GM21367 (cell line): ENCODE measurements around the gene FHDC1.
A peak's percentile ranks its signal among the peaks of the same experiment; 100 is the strongest.

ENCODE experiments used
- ATAC-seq: cut with Tn5 transposase; IDR thresholded peaks from one replicate; pipeline ENCODE4 v1.9.1; 2021; ENCODE audit not compliant: unreplicated experiment

The FHDC1 gene

DNA sequence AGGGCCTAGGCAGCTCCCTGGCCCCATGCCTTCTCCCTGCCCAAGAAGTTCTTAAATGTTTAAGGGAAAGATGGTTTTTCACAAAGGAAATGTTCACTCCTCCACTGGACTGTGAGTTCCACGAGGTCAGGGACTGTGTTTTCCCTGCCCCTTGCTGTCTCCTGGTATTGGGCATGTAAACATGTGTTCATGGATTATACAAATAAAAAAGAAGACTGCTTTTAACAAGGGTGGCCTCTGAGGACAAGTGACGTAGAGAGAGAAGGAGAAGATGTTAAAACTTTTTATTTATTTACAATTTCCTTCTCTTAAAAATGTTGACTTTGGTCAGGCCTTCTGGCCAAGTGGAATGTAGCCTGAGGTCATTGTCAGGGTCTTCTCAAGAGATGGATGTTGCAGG, 66.0 kb downstream of the FHDC1 start:
- no peak for ATAC-seq

DNA sequence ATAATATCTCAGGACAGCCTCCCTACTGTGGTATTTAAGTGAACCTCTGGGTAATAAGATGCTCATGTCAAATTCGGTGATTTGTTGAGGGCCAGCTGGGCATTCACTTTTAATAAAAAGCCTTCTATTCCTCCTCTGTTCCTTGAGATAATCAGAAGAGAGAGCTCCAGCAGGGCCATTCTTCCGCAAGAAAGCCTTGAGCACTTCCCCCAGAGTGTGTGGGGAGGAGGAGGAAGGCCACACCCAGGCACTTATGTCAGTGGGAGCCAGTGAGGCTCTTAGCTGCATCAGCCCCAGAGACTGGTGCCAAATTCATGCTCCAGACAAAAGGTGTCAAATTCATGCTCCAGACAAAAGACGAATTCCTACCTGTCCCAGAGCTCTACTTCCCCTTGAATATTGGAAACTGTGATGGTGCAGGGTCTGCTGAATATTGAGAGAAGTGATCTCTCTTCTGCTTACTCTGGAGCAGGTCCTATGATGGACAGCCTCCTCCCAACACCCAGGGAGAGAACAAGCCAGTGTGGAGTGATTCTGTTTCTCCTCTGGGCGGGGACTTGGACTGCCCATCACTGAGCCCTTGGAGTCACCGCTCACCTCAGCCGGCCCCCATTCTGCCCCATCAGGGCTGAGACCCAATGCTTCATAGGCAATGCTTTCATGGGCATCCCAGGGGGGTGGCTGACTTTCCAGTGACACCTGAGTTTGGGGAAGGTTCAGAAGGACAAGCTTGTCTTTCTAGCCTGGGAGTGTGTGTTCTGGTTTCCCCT, 68.1 kb downstream of the FHDC1 start:
- ATAC-seq = no peak

DNA sequence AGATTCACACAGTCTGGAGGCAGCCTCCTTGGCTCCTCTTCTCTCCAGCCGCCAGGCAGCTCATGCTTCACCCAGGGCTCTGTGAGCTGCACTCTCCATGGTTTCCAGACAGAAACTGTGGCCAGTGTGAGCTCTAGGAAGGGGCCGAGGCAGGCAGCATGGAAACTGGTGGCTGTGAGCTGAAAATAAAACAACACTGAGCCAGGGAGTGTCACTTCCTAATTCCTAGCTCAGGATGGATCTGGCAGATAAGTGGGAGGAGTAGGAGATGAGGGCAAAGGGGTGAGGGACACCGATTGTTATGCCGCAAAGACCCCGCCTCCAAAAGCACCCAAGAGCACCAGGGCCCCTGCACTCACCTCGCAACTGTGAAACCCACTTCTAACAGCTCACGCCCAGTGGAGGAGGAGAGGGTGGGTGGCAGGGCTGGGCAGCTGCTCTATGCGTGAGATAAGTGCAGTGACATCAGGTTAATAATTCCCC, 69.8 kb downstream of the FHDC1 start:
- ATAC-seq = no peak

DNA sequence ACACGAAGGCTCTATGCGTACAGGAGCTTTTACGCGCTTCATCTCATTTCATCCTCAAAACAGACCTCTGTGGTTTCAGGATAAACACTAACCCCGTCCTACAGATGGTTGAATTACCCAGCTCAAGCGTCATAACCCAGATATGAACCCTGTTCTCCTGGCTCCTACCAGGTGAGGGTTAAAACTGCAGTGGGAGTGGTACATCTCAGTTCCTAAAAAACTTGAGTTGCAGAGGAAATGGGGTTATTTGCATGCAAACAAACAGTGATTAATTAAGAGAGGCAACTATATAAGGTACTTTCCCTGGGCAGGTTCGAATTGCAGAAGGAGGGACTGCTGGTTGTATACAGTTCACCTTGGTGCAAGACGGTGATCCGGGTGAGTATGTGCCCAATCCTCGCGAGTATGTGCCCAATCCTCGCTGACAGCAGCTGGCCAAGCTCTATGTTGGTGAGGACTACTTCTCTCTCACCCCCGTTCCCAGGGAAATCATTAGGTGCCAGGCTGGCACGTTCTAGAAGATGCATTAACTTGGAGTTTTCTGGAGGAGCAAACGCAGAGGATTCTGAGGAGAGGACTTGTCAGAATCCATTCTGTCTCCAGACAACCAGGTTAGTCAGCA, 72.6 kb downstream of the FHDC1 start:
- ATAC-seq = peak; percentile 74

DNA sequence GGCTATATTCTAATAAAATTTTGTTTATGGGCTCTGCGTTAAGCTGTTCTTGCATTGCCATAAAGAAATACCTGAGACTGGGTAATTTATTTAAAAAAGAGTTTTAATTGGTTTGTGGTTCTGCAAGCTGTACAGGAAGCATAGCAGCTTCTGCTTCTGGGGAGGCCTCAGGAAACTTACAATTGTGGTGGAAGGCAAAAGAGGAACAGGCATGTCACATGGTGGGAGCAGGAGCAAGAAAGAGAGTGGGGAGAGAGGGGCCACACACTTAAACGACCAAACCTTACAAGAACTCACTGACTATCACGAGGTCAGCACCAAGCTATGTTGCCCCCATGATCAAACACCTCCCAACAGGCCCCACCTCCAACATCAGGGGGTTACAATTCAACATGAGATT, 74.0 kb downstream of the FHDC1 start:
- ATAC-seq = no peak

DNA sequence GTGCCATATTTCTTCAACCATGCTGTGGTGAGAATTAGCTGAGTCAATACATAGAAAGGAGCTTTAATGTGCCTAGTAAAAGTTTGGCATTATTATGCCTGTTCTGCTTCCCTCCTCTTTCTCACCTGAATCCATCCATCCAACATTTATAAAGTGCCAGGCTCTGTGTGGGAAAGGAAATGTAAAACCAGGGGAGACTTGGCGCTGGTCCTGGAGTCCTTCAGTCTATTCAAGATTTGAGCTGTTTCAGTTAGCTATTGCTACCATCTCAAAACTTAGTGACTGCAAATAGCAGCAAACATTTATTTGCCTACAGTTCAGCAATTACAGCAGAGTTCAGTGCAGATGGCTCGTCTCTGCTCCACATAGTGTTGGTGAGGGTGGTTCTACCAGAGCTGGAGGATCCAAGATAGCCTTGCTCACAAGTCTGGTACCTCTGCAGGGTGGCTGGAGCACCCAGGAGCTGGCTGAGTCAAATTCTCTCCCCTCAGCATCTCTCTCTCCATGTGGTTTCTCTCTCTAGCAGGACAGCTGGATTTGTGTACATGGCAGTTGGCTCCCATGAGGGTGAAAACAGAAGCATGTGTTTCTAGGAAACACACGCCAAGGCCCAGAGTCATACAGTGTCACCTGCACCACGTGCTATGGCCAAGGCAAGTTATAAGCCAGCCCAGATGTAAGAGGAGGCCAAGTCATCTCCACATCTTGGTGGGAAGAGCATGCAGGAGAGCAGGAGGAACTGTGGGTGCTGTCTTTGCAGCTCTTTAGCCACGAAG, 77.3 kb downstream of the FHDC1 start:
- no peak for ATAC-seq

DNA sequence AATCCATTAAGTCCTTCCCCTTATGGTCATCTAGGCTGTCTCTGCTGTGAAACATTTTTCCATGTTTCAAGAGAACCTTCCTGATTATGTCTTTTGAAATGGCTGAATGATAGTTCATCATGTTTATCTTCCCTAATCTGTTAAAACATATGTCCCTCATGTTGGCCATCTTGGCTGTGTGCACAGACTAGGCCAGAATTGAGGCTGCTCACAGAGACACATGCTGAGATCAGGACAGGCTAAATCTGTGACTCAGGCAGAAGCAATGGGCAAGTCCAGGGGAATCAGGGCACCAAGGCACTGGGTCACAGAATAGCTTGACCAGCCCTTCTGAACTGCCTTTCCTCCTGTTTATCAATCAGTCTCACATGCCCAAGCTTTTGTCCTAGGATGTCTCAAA, 78.3 kb downstream of the FHDC1 start:
- ATAC-seq = no peak

DNA sequence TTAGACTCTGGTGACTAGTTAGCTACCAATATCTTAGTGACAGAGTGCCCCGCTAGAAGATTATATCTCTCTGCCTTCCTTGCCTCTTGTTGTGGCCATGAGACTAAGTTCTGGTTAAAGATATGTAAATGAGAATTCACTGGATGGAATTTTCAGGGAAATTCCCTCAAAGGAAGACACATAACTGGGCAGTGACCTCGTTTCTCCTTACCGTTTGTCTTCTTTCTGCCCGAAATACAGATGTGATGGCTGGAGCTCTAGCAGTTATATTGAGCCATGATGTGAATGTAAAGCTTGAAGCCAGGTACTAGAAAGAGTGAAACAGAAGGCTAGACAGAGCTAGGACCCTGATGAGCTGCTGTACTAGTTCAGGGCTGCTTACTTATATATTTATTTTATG, 80.5 kb downstream of the FHDC1 start:
- ATAC-seq = no peak

DNA sequence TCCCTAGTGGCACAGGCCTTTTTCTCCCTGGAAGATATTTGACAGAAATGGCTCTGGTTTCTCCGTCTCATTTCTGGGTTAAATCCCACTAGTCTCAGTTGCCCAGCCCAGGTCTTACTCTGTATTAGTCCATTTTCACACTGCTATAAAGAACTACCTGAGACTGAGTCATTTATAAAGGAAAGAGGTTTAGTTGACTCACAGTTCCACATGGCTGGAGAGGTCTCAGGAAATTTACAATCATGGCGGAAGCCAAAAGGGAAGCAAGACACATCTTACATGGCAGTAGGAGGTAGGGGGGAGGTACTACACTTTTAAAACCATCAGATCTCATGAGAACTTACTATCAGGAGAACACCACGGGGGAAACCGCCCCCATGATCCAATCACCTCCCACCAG, 81.9 kb downstream of the FHDC1 start:
- no peak for ATAC-seq

DNA sequence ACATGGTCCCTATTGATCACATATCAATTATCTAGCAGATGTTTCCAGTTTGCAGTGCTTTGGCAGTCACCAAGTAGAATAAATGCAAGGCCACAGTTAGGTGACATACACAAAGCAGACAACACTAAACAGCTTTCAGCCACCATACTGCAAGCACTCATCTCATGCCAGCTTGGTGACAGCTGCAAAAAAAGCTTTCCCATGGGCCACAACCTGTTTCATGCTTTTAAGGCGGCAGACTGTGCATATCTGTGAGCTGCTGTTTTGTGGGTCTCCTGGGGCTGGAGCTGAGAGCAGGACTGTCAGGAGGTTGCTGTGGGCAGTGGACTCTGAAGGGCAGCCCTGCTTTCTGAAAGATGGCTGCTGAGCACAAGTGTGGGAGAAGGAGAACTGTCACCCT, 82.6 kb downstream of the FHDC1 start:
- no peak for ATAC-seq

DNA sequence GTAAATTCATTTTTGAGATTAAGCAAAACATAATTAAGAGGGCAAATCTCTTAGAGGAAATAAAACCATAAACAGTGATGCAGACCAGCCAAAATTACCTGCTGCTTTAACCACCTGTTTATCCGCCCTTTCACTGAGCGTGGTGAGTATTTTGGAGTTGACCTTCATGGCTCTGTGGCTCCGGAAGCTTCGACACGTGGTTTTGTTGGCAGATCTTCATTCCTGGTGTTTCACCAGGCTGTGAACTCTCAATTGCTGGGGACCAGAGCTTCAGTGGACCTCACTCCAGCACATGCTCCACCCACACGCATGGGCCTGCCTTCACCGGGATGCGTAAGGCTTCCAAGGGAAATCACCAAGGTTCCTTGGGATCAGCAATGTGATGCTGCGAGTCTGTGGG, 83.8 kb downstream of the FHDC1 start:
- ATAC-seq = no peak

DNA sequence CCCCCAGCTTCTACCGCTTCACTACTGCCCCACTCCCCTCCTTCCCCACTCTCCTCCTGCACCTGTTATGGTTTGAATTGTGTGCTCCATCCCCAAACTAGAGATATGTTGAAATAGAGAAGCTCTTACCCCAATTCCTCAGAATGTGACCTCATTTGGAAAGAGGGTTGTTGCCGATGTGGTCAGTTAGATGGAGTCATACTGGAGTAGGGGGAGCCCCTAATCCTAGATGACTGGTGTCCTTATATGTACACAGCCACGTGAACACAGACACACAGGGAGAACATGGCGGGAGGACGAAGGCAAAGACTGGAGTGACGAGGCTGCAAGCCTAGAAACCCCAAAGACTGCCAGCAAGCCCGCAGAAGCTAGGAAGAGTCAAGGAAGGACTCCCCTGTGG, 84.3 kb downstream of the FHDC1 start:
- no peak for ATAC-seq

DNA sequence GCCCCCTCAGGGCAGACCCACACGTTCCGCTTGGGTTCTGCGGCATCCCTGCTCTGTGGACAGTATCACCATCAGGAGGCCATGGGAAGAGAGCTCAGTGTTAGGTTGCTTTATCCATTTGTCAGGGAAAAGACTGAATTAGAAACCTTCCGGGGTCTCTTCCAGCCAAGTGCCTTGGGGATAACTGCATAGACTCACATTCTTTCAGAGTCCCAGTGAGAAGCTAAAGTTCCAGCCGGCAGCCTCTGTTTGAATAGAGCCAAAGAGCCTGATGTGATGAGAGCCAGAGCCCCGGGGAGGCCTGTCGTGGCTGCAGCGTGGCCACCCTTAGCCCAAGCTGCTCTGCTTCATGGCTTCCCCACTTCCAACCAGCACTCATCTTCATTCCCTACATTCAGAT, 85.2 kb downstream of the FHDC1 start:
- ATAC-seq = no peak

DNA sequence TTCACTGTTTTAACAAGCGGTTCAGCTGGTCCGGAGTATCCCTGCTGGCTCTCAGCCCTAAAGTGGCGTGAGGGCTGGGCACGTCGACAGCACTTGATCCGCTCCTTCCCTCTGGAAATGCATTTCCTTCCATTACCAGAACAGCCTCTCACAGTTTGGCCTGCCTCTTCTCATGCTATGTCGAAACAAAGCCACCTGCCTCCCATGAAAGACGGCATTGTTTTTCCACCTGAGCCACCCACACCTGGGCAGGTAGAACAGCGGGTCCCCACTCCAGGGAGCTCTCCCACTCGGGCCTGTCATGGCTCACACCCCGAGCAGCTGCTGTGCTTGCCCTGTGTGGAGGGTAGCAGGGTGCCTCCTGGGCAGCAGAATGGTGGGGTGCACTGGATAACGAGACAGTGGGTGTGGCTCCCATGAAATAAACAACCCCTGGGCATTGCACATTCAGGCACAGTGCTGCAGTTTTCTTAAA, 86.2 kb downstream of the FHDC1 start:
- ATAC-seq = no peak

DNA sequence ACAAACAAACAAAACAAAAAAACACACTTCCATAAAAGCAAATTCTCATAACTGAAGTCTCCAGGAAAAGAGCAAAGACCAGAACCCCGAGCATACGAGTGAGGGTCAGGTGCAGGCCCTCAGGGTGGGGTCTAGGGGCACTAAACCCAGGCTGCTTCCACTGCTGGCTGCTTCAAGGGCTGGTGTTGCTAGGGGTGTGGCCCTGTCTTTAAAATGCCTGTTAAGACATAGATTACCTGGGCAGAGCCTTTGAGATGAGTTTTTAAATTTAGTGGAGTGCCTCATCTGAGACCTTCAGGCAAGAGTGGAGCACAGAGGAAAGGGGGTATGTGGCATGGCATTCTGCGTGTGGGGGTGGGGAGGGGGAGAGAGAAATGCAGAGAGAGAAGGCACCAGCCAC, 87.0 kb downstream of the FHDC1 start:
- ATAC-seq = no peak

DNA sequence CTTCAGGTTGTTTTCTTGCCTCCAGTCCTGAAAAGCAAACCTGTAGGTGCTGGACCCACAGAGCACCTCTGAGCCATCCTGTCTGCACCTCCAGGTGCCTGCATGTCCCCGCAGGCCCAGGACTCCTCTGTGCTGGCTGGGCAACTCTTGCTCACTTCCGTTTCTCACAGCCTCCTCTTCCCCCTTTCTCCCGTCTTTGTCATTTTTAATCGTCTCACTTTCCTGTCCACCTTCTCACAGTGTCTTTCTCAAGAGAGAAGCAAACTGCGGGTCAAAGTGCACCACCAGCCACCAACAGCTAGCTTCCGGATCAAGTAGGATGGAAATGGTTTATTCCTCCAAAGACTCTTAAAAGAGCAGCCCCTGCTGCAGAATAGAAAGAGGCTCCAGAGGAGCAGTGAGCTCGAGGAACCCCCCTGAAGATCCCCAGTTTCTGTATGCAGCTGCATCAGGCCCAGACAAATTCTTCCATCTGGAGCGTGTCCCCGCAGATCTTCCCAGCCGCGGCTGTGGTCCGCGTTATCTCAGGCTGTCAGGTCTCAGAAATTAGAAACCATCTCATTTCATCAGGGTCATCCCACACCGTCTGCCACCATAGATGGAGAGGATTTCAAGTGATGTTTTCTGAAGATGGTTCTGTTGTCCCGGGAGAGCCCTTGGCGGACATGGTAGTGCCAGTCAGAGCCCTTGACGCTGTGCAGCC, 87.7 kb downstream of the FHDC1 start:
- no peak for ATAC-seq

DNA sequence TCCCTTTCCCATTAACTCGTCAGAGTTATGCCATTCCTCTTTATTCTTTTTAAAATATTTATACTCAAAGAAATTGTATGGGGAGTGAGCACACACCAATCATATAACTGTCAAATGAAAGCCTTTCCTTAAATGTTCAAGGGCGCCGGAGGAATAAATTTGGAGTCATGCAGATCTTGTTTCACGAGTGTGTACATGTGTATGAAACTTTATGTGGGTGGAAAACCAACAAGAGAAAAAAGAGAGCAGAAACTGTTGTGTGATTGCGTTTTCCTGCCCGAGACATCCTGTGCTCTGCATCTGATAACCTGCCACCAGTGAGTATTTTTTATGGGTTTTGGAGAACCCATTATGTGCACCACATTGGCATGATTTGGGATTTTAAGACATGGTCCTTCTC, 88.3 kb downstream of the FHDC1 start:
- ATAC-seq = no peak

DNA sequence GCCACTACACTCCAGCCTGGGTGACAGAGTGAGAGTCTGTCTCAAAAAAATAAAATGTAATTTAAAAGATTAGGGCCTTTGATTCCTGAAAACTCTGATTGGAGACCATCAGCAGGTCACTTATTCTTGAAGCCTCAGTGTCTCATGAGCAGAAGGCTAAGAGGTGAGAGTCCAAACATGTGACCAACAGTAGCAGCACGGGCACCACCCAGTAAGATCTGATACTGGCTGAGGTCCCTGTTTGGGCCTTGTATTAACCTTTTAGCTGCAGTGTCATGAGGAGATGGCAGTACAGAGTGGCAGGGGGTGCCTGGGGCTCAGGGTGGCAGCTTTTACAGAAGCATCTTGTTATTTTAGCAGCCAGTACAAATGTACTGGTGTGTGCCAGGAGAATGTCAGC, 89.3 kb downstream of the FHDC1 start:
- no peak for ATAC-seq

DNA sequence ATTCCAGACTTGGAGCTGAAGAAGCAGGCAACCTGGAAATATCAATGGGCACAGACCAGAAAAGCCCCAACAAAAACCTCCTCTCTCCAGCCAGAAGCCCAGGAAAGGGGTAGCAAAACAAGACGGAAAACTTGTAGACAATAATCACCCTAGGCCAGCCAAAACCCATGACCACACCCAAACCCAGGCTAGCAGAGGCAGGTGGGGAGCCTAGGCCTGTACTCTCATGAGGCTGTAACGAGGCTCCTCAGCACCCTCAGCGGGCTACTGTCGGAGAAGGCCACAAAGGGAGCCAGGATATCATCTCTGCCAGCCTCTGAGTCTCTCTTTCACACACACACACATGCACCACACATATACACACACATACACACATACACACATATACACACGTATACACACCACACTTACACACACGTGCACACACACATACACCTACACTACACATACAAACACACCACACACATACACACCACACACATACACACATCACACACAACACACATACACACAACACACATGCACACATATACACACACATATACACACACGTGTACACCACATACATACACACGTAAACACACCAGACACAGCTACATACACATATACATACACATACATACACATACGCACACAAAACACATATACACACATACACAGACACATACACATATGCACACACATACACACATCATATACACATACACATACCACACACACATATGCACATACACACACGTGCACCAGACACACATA, 90.6 kb downstream of the FHDC1 start:
- no peak for ATAC-seq

DNA sequence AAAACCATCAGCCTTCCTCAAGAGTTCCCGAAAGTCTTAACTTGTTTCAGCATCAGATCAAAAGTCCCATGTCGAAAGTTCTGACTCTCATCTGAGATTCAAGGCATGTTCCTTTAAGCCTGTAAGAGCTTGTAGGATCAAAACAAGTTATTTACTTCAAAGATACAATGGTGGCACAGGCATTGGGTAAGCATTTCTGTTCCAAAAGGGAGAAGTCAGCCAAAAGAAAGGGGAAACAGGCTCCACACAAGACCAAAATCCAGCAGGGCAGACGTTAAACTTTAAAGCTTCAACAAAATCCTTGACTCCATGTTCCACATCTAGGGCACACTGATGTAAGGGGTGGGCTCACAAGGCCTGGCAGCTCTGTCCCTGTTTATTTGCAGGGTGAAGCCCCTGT, 91.7 kb downstream of the FHDC1 start:
- ATAC-seq = no peak

DNA sequence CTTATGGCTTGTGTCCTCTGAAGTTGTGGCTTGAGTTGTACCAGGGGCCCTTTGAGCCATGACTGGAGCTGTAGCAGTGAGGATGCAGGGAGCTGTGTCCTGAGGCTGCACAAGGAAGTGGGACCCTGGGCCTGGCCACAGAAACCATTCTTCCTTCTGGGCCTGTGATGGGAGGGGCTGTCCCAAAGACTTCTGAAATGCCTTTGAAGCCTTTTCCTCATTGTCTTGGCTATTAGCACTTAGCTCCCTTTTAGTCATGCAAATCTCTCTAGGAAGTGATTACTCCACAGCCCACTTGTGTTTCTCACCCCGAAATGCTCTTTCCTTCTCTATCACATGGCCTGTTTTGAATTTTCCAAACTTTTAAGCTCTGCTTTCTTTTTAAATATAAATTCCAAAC, 92.4 kb downstream of the FHDC1 start:
- no peak for ATAC-seq
